Fibroblast of the aortic adventitia (primary cell): Measurements from ENCODE around the gene DET1. TPM values are rescaled to one million over a fixed set of nuclear protein-coding genes. Genes with fewer than 3 reads are reported as not detected.
A peak's percentile ranks its signal among the peaks of the same experiment; 100 is the strongest.

ENCODE experiments used
- DNase-seq: peaks from one replicate; pipeline ENCODE4 v3.0.0-alpha.2; 2010; ENCODE audit warnings: low read depth
- H3K4me3 ChIP-seq: 2 replicates; pipeline ENCODE4 v1.5.1; 2011; ENCODE audit warnings: low read depth, mild to moderate bottlenecking, control low read depth, low read length, moderate library complexity
- CTCF ChIP-seq: IDR thresholded peaks from 2 replicates; pipeline ENCODE4 v1.5.1; 2011; ENCODE audit warnings: mild to moderate bottlenecking, low read length, control low read depth, inconsistent platforms; ENCODE audit not compliant: insufficient read depth
- total RNA-seq: library from RNA; depleted of rRNA; stranded (reverse); fragments of >200 nt; gene quantifications from 2 replicates; pipeline ENCODE4 v1.2.3, GENCODE V29; 2012; ENCODE audit warnings: low replicate concordance

The DET1 gene
- total RNA-seq, 1 donor, result 11.5 TPM

GRCh38 chr15:88537591-88538317 lies 8.7 kb downstream of the DET1 start:
- H3K4me3 ChIP-seq, result no peak overlapping the region
- no peak for DNase-seq
- no peak for TF ChIP-seq CTCF

- no peak for TF ChIP-seq CTCF
- H3K4me3 ChIP-seq, result no peak overlapping the region
- no peak for DNase-seq
These were observed 10.7 kb downstream of the DET1 start for GRCh38 chr15:88535607-88536313.

GRCh38 chr15:88535100-88535499 lies 11.4 kb downstream of the DET1 start:
- H3K4me3 ChIP-seq, result no peak overlapping the region
- TF ChIP-seq CTCF, result no peak
- DNase-seq, result peak; percentile 19

GRCh38 chr15:88533376-88533775 lies 13.1 kb downstream of the DET1 start:
- DNase-seq, result no peak
- TF ChIP-seq CTCF, result no peak
- H3K4me3 ChIP-seq, result no peak overlapping the region

GRCh38 chr15:88529021-88529630 lies 17.4 kb downstream of the DET1 start:
- TF ChIP-seq CTCF, result no peak
- H3K4me3 ChIP-seq, result no peak overlapping the region
- DNase-seq, result peak; percentile 55

GRCh38 chr15:88526247-88526879 lies 20.1 kb downstream of the DET1 start:
- no peak for TF ChIP-seq CTCF
- DNase-seq, result no peak

More at GRCh38 chr15:88526247-88526879, 20.1 kb downstream of the DET1 start:
- no peak overlapping the region for H3K4me3 ChIP-seq
